Trophoblast cell (in vitro differentiated cells and primary cell): Measurements from ENCODE around the gene SINHCAF. TPM values are rescaled to one million over a fixed set of nuclear protein-coding genes. Genes with fewer than 3 reads are reported as not detected.
A peak's percentile ranks its signal among the peaks of the same experiment; 100 is the strongest.
"Not testable (repeated sequence)": the region's sequence is repeated elsewhere in the genome, so short reads cannot be mapped to it uniquely, and the experiment has no call there.

Experiments
- DNase-seq, 2 donors: peaks; one replicate each; pipeline ENCODE4 v3.0.0-alpha.2; 2016
- H2AFZ ChIP-seq: 2 replicates; pipeline ENCODE4 v1.6.1; 2013; ENCODE audit warnings: low read length, moderate library complexity, mild to moderate bottlenecking; ENCODE audit not compliant: insufficient read depth, poor library complexity
- H2AK5ac ChIP-seq: 2 replicates; pipeline ENCODE4 v1.6.1; 2013; ENCODE audit warnings: mild to moderate bottlenecking, low read length
- H2BK120ac ChIP-seq: 2 replicates; pipeline ENCODE4 v1.6.1; 2013; ENCODE audit warnings: low read length, mild to moderate bottlenecking, moderate library complexity; ENCODE audit not compliant: insufficient read depth, poor library complexity
- H2BK12ac ChIP-seq: 2 replicates; pipeline ENCODE4 v1.6.1; 2013; ENCODE audit warnings: mild to moderate bottlenecking, low read length, moderate library complexity
- H2BK5ac ChIP-seq: 2 replicates; pipeline ENCODE4 v1.6.1; 2013; ENCODE audit warnings: low read length, low read depth, moderate library complexity, mild to moderate bottlenecking; ENCODE audit not compliant: poor library complexity
- H3K14ac ChIP-seq: 2 replicates; pipeline ENCODE4 v1.6.1; 2013; ENCODE audit warnings: mild to moderate bottlenecking, low read length
- H3K18ac ChIP-seq: 2 replicates; pipeline ENCODE4 v1.6.1; 2013; ENCODE audit warnings: mild to moderate bottlenecking, low read length
- H3K23ac ChIP-seq: 2 replicates; pipeline ENCODE4 v1.6.1; 2013; ENCODE audit warnings: low read length
- H3K27ac ChIP-seq: 2 replicates; pipeline ENCODE4 v1.5.1; 2013; ENCODE audit warnings: low read depth, mild to moderate bottlenecking, inconsistent platforms, low read length, moderate library complexity
- H3K27me3 ChIP-seq: 2 replicates; pipeline ENCODE4 v1.6.1; 2013; ENCODE audit warnings: inconsistent platforms, mild to moderate bottlenecking, low read length, moderate library complexity; ENCODE audit not compliant: insufficient read depth
- H3K36me3 ChIP-seq, 2 experiments: 1 replicate in 1 of 2; 2 replicates in 1 of 2; pipeline ENCODE4 v1.6.1; 2013; ENCODE audit warnings: low read length in 2 of 2, mild to moderate bottlenecking in 2 of 2, moderate library complexity in 1 of 2; ENCODE audit not compliant: insufficient read depth in 2 of 2, control insufficient read depth in 1 of 2
- H3K4ac ChIP-seq: 2 replicates; pipeline ENCODE4 v1.6.1; 2013; ENCODE audit warnings: low read depth, mild to moderate bottlenecking, low read length, moderate library complexity
- H3K4me1 ChIP-seq, 2 experiments: 1 replicate in 1 of 2; 2 replicates in 1 of 2; pipeline ENCODE4 v1.6.1; 2013; ENCODE audit warnings: low read length in 2 of 2, mild to moderate bottlenecking in 2 of 2, moderate library complexity in 1 of 2; ENCODE audit not compliant: insufficient read depth in 2 of 2, control insufficient read depth in 1 of 2
- H3K4me2 ChIP-seq: 2 replicates; pipeline ENCODE4 v1.6.1; 2013; ENCODE audit warnings: inconsistent platforms, mild to moderate bottlenecking, low read length, moderate library complexity
- H3K4me3 ChIP-seq: 2 replicates; pipeline ENCODE4 v1.5.1; 2013; ENCODE audit warnings: mild to moderate bottlenecking, low read depth, low read length, inconsistent platforms
- H3K79me1 ChIP-seq: one replicate; pipeline ENCODE4 v1.6.1; 2013; ENCODE audit warnings: low read length
- H3K79me2 ChIP-seq: 2 replicates; pipeline ENCODE4 v1.6.1; 2013; ENCODE audit warnings: low read length, mild to moderate bottlenecking; ENCODE audit not compliant: control insufficient read depth, insufficient read depth, poor library complexity
- H3K9ac ChIP-seq: 2 replicates; pipeline ENCODE4 v1.6.1; 2013; ENCODE audit warnings: mild to moderate bottlenecking, low read length
- H3K9me3 ChIP-seq: 2 replicates; pipeline ENCODE4 v1.6.1; 2013; ENCODE audit warnings: low read depth, mild to moderate bottlenecking, control low read depth, inconsistent platforms, low read length; ENCODE audit not compliant: insufficient read depth
- H4K12ac ChIP-seq: 2 replicates; pipeline ENCODE4 v1.6.1; 2013; ENCODE audit warnings: low read depth, mild to moderate bottlenecking, low read length, moderate library complexity
- H4K8ac ChIP-seq: 2 replicates; pipeline ENCODE4 v1.6.1; 2013; ENCODE audit warnings: low read depth, mild to moderate bottlenecking, low read length, moderate library complexity
- H4K91ac ChIP-seq: one replicate; pipeline ENCODE4 v1.6.1; 2013; ENCODE audit warnings: low read depth, mild to moderate bottlenecking, low read length, moderate library complexity
- WGBS: extraction: QIAGEN DNeasy Blood & Tissue Kit; methylation state at CpG from one replicate; pipeline ENCODE4 v1.1.7; 2013; ENCODE audit warnings: missing lambda C conversion rate; ENCODE audit not compliant: insufficient read length, insufficient coverage; ENCODE audit errors: extremely low coverage; 5-methylcytosine and 5-hydroxymethylcytosine counted together
- polyA plus RNA-seq: library from polyadenylated mRNA; stranded (reverse); fragments of 200-250 nt; gene quantifications from 2 replicates; pipeline ENCODE4 v1.2.3, GENCODE V29; 2013

SINHCAF gene
- polyA plus RNA-seq, result 103 and 108 TPM in 2 replicates

- peak within 1 kb of the TSS; percentile 74 for H3K14ac ChIP-seq
- H2AFZ ChIP-seq, result peak within 1 kb of the TSS; percentile 61
- peak within 1 kb of the TSS; percentile 65 for H4K8ac ChIP-seq
- peaks cover 30% of the 10 kb centered on the region for H3K79me1 ChIP-seq
- no peaks in the 10 kb centered on the region for H3K4me1 ChIP-seq
- no CpG with 5 or more reads among the region's 55 CpGs for WGBS
- peak within 1 kb of the TSS; percentile 93 for H3K4me3 ChIP-seq
- peak within 1 kb of the TSS; percentile 98 for H4K91ac ChIP-seq
- H3K4me2 ChIP-seq, result peak within 1 kb of the TSS; percentile 99
- peak within 1 kb of the TSS; percentile 94 for H3K27ac ChIP-seq
- H2BK12ac ChIP-seq, result peak within 1 kb of the TSS; percentile 44
- no peaks in the 10 kb centered on the region for H3K36me3 ChIP-seq
- H4K12ac ChIP-seq, result peak within 1 kb of the TSS; percentile 66
- no peaks in the 10 kb centered on the region for H3K9me3 ChIP-seq
- peak; percentile 99 to 100 for DNase-seq
- H3K23ac ChIP-seq, result no peak within 1 kb of the TSS
- H3K9ac ChIP-seq, result peak within 1 kb of the TSS; percentile 98
- peak within 1 kb of the TSS; percentile 71 for H3K18ac ChIP-seq
- peak within 1 kb of the TSS; percentile 93 for H2AK5ac ChIP-seq
- H3K4ac ChIP-seq, result peak within 1 kb of the TSS; percentile 97
- peak within 1 kb of the TSS; percentile 98 for H2BK5ac ChIP-seq
- peaks cover 27% of the 10 kb centered on the region for H3K79me2 ChIP-seq
- peak within 1 kb of the TSS; percentile 34 for H2BK120ac ChIP-seq
- H3K27me3 ChIP-seq, result no peaks in the 10 kb centered on the region
These were observed at the start of gene SINHCAF for GRCh38 chr12:31325877-31326631. TSS of gene SINHCAF (minus strand) at chr12:31326150. CDS start at chr12:31298204, 27,946 bp downstream.

GRCh38 chr12:31375422-31375821 lies 49.5 kb upstream of the SINHCAF start:
- H4K8ac ChIP-seq, H2BK5ac ChIP-seq, DNase-seq, H3K9ac ChIP-seq, H2BK12ac ChIP-seq, H3K18ac ChIP-seq, H3K23ac ChIP-seq, H3K27me3 ChIP-seq, H4K91ac ChIP-seq, H2AK5ac ChIP-seq, H3K4me1 ChIP-seq, H3K79me2 ChIP-seq, H3K14ac ChIP-seq, H3K4me3 ChIP-seq, H3K4me2 ChIP-seq, H3K27ac ChIP-seq, H3K79me1 ChIP-seq, H3K36me3 ChIP-seq, H2AFZ ChIP-seq, H3K4ac ChIP-seq, H2BK120ac ChIP-seq, H4K12ac ChIP-seq, H3K9me3 ChIP-seq: not testable (repeated sequence)
- no CpG with 5 or more reads among the region's 6 CpGs for WGBS

GRCh38 chr12:31371256-31371620 lies 45.3 kb upstream of the SINHCAF start:
- H3K9ac ChIP-seq, result no peak overlapping the region
- H4K8ac ChIP-seq, result peak overlapping the region; percentile 1
- no peak overlapping the region for H4K12ac ChIP-seq
- H2BK120ac ChIP-seq, result no peak overlapping the region
- H3K4me1 ChIP-seq, result peaks cover 13 to 27% of the 10 kb centered on the region in 2 experiments
- no peak overlapping the region for H2AK5ac ChIP-seq
- DNase-seq, result peak; percentile 21 to 63
- no peak overlapping the region for H3K18ac ChIP-seq
- H3K27ac ChIP-seq, result peak overlapping the region; percentile 93
- H3K14ac ChIP-seq, result peak overlapping the region; percentile 58
- peaks cover 21% of the 10 kb centered on the region for H3K79me1 ChIP-seq
- peaks cover 4% of the 10 kb centered on the region for H3K79me2 ChIP-seq
- peak overlapping the region; percentile 13 for H4K91ac ChIP-seq
- H3K27me3 ChIP-seq, result no peaks in the 10 kb centered on the region
- H3K36me3 ChIP-seq, result no peaks in the 10 kb centered on the region
- no peak overlapping the region for H2AFZ ChIP-seq
- H3K4me3 ChIP-seq, result no peak overlapping the region
- no peak overlapping the region for H3K4ac ChIP-seq
- no peak overlapping the region for H2BK12ac ChIP-seq
- H2BK5ac ChIP-seq, result peak overlapping the region; percentile 19
- no peak overlapping the region for H3K23ac ChIP-seq
- H3K9me3 ChIP-seq, result no peaks in the 10 kb centered on the region
- peak overlapping the region; percentile 62 for H3K4me2 ChIP-seq
- WGBS, result no CpG with 5 or more reads among the region's 2 CpGs

- H3K18ac ChIP-seq, result peak overlapping the region; percentile 81
- peaks cover 4% of the 10 kb centered on the region for H3K79me2 ChIP-seq
- no peaks in the 10 kb centered on the region for H3K27me3 ChIP-seq
- peak overlapping the region; percentile 93 for H3K27ac ChIP-seq
- WGBS, result no CpG with 5 or more reads among the region's 10 CpGs
- H2BK12ac ChIP-seq, result peak overlapping the region; percentile 64
- peak overlapping the region; percentile 89 for H4K91ac ChIP-seq
- H4K12ac ChIP-seq, result peak overlapping the region; percentile 49
- no peak overlapping the region for H3K9ac ChIP-seq
- peak overlapping the region; percentile 15 for H2AK5ac ChIP-seq
- H3K4me2 ChIP-seq, result peak overlapping the region; percentile 62
- peak overlapping the region; percentile 60 for H3K14ac ChIP-seq
- H3K4me1 ChIP-seq, result peaks cover 13 to 27% of the 10 kb centered on the region in 2 experiments
- H2AFZ ChIP-seq, result peak overlapping the region; percentile 79
- peak overlapping the region; percentile 78 for H4K8ac ChIP-seq
- peak overlapping the region; percentile 21 for H3K4ac ChIP-seq
- H3K23ac ChIP-seq, result no peak overlapping the region
- H3K4me3 ChIP-seq, result no peak overlapping the region
- H2BK5ac ChIP-seq, result peak overlapping the region; percentile 74
- no peaks in the 10 kb centered on the region for H3K9me3 ChIP-seq
- H3K79me1 ChIP-seq, result peaks cover 21% of the 10 kb centered on the region
- H2BK120ac ChIP-seq, result peak overlapping the region; percentile 73
- peak; percentile 83 to 86 for DNase-seq
- no peaks in the 10 kb centered on the region for H3K36me3 ChIP-seq
These were observed 44.7 kb upstream of the SINHCAF start for GRCh38 chr12:31370531-31371255.
